OCI-LY3 (cell line): ENCODE results near the gene CLCN2.

Experiments
- EZH2phosphoT487 ChIP-seq: fragments of 200-600 bp; shearing (Covaris generic); IDR thresholded peaks from 2 replicates; pipeline ENCODE4 v1.6.1; 2018; ENCODE audit warnings: antibody characterized with exemption, mixed run types, low read depth
- TF ChIP-seq, protein P1 (sequence below): fragments of 200-600, 300-600 bp; sonication (generic); IDR thresholded peaks from 2 replicates; pipeline ENCODE4 v1.5.1; 2014; ENCODE audit warnings: antibody characterized with exemption, low read length, low read depth

DNA sequence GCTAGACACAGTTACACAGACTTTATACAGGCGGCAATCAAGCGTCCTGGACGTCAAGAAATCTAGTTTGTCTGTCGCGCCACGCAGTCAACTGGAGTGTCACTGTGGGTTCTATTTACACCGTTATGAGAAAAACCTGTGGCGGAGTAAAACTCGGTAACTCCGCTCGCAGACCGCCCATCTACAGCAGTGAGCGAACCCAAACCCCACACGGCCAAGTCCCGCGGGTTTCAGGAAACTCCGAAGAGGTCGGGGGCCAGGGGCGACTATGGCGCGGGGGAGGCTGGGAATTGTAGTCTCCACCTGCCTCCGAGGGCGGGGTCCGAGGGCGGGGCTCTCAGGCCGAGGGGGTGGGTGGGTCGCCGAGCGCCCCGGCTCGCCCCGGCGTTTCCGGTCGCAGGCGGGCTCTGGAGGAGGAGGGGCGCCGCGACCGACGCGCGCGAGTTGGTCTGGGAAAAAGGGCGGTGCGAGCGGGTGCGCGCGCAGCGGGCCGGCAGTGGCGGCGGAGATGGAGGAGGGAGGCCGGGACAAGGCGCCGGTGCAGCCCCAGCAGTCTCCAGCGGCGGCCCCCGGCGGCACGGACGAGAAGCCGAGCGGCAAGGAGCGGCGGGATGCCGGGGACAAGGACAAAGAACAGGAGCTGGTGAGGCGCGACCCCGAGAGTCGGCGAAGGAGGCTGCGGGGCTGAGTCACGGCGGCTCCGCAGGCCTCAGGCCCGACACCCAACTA is 62.5 kb downstream of the CLCN2 start, which contains the start of gene PSMD2:
- TF ChIP-seq, protein P1, sequence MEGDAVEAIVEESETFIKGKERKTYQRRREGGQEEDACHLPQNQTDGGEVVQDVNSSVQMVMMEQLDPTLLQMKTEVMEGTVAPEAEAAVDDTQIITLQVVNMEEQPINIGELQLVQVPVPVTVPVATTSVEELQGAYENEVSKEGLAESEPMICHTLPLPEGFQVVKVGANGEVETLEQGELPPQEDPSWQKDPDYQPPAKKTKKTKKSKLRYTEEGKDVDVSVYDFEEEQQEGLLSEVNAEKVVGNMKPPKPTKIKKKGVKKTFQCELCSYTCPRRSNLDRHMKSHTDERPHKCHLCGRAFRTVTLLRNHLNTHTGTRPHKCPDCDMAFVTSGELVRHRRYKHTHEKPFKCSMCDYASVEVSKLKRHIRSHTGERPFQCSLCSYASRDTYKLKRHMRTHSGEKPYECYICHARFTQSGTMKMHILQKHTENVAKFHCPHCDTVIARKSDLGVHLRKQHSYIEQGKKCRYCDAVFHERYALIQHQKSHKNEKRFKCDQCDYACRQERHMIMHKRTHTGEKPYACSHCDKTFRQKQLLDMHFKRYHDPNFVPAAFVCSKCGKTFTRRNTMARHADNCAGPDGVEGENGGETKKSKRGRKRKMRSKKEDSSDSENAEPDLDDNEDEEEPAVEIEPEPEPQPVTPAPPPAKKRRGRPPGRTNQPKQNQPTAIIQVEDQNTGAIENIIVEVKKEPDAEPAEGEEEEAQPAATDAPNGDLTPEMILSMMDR: no peak
- TF ChIP-seq EZH2phosphoT487: no peak
